ENCODE results near the gene GTF3C6. TPM values are rescaled to one million over a fixed set of nuclear protein-coding genes. Genes with fewer than 3 reads are reported as not detected.

Gene GTF3C6
- total and polyA plus RNA-seq, 2 of the 8 experiments (the other 6 are each of a cell fraction or from before 2014, with no cell fraction given) = 13.1 to 87.4 TPM

- TF ChIP-seq CHD7 (IDR thresholded peaks at IDR 0.05; ENCODE audit: insufficient replicate concordance, low read length) (no peak), RNF2 (IDR thresholded peaks at IDR 0.05; ENCODE audit: borderline replicate concordance, low read depth, low read length, missing control alignments, poor library complexity, severe bottlenecking) (no peak), E2F6 (IDR thresholded peaks at IDR 0.05) (no peak), SIN3A (conservative IDR thresholded peaks at IDR 0.05 in 1 of 2, IDR thresholded peaks at IDR 0.05 in 1 of 2; ENCODE audit: low read depth in 1 of 2, low read length in 2 of 2) (no peak), TBP (IDR thresholded peaks at IDR 0.05; ENCODE audit: low read depth, low read length) (no peak), ATF3 (IDR thresholded peaks at IDR 0.05; ENCODE audit: insufficient read depth, low read depth, low read length) (no peak), SP4 (IDR thresholded peaks at IDR 0.05; ENCODE audit: low read length) (no peak), SP2 (IDR thresholded peaks at IDR 0.05; ENCODE audit: low read length) (no peak), BACH1 (IDR thresholded peaks at IDR 0.05; ENCODE audit: low read length) (no peak), TAF1 (IDR thresholded peaks at IDR 0.05; ENCODE audit: low read depth, low read length) (no peak), SIRT6 (IDR thresholded peaks at IDR 0.05; ENCODE audit: low read length) (no peak)
Measured at GRCh38 chr6:110960014-110960390, 1.5 kb downstream of the GTF3C6 start (continued).

All from H1 (cell line).